NCI-H345 (cell line): ENCODE data around the gene IZUMO4.
A peak's percentile ranks its signal among the peaks of the same experiment; 100 is the strongest.

Source experiments
- DNase-seq: peaks from one replicate; lab custom pipeline; 2025; lab: John Stamatoyannopoulos, UW

The IZUMO4 gene

GRCh38 chr19:2059422-2060201 lies 37.1 kb upstream of the IZUMO4 start:
- DNase-seq = no peak

- peak; percentile 67 for DNase-seq
Observed at GRCh38 chr19:2060884-2061494, 35.7 kb upstream of the IZUMO4 start.

- peak; percentile 99 for DNase-seq
Observed at GRCh38 chr19:2061495-2062388, 35.0 kb upstream of the IZUMO4 start.

- no peak for DNase-seq
Observed at GRCh38 chr19:2062389-2062729, 34.4 kb upstream of the IZUMO4 start.

GRCh38 chr19:2062770-2063169 lies 33.9 kb upstream of the IZUMO4 start:
- DNase-seq = no peak

GRCh38 chr19:2063824-2064223 lies 32.9 kb upstream of the IZUMO4 start:
- DNase-seq = no peak

GRCh38 chr19:2064395-2064787 lies 32.3 kb upstream of the IZUMO4 start:
- DNase-seq = no peak

- DNase-seq = no peak
Observed at GRCh38 chr19:2064788-2065524, 31.8 kb upstream of the IZUMO4 start.

GRCh38 chr19:2070436-2070827 lies 26.3 kb upstream of the IZUMO4 start:
- DNase-seq = no peak

- DNase-seq = no peak
Observed at GRCh38 chr19:2070986-2071673, 25.6 kb upstream of the IZUMO4 start.

- no peak for DNase-seq
Observed at GRCh38 chr19:2072757-2073551, 23.8 kb upstream of the IZUMO4 start.

GRCh38 chr19:2076526-2076944 lies 20.2 kb upstream of the IZUMO4 start:
- DNase-seq = no peak

- DNase-seq = no peak
Observed at GRCh38 chr19:2077398-2077797, 19.3 kb upstream of the IZUMO4 start.

GRCh38 chr19:2077833-2078619 lies 18.7 kb upstream of the IZUMO4 start:
- no peak for DNase-seq

- DNase-seq = no peak
Observed at GRCh38 chr19:2079076-2079864, 17.4 kb upstream of the IZUMO4 start.

- no peak for DNase-seq
Observed at GRCh38 chr19:2079865-2080301, 16.8 kb upstream of the IZUMO4 start.

GRCh38 chr19:2080336-2080988 lies 16.3 kb upstream of the IZUMO4 start:
- no peak for DNase-seq
